ENCODE results near the gene BICDL1.

The BICDL1 gene

GRCh38 chr12:120071493-120072020 is 82.5 kb downstream of the BICDL1 start:
- Histone ChIP-seq H3K4me3 (no peak overlapping the region), H3K27ac (no peak overlapping the region)

- H3K27ac ChIP-seq, result no peak overlapping the region
Measured at GRCh38 chr12:120072472-120073249, 83.6 kb downstream of the BICDL1 start.

GRCh38 chr12:120075034-120075616 is 86.1 kb downstream of the BICDL1 start:
- peak overlapping the region in 1 of 21 experiments; percentile 46 for H3K27ac ChIP-seq

More at GRCh38 chr12:120072472-120073249, 83.6 kb downstream of the BICDL1 start:
- H3K4me3 ChIP-seq, result no peak overlapping the region

GRCh38 chr12:120076651-120077050 is 87.6 kb downstream of the BICDL1 start:
- no peak overlapping the region for H3K27ac ChIP-seq
- H3K4me3 ChIP-seq, result no peak overlapping the region

More at GRCh38 chr12:120075034-120075616, 86.1 kb downstream of the BICDL1 start:
- H3K4me3 ChIP-seq, result no peak overlapping the region

GRCh38 chr12:120077260-120077659 is 88.2 kb downstream of the BICDL1 start:
- Histone ChIP-seq H3K4me3 (no peak overlapping the region), H3K27ac (peak overlapping the region in 1 of 21 experiments; percentile 23)

GRCh38 chr12:120078868-120079267 is 89.8 kb downstream of the BICDL1 start:
- H3K27ac ChIP-seq, result peak overlapping the region in 19 of 21 experiments; percentile 20 to 84 (median 71)
- no peak overlapping the region for H3K4me3 ChIP-seq

GRCh38 chr12:120079411-120080400 is 90.7 kb downstream of the BICDL1 start:
- Histone ChIP-seq H3K4me3 (no peak overlapping the region), H3K27ac (peak overlapping the region; percentile 7 to 84 (median 71))

GRCh38 chr12:120081641-120082040 is 92.6 kb downstream of the BICDL1 start:
- Histone ChIP-seq H3K27ac (no peak overlapping the region), H3K4me3 (no peak overlapping the region)

- no peak overlapping the region for H3K4me3 ChIP-seq
- H3K27ac ChIP-seq, result peak overlapping the region in 16 of 21 experiments; percentile 3 to 77 (median 58)
Measured at GRCh38 chr12:120085920-120086645, 97.0 kb downstream of the BICDL1 start.

- Histone ChIP-seq H3K4me3 (peak overlapping the region in 6 of 7 experiments; percentile 2 to 31 (median 22)), H3K27ac (peak overlapping the region in 20 of 21 experiments; percentile 3 to 77 (median 56))
Measured at GRCh38 chr12:120086801-120087621, 98.0 kb downstream of the BICDL1 start.

GRCh38 chr12:120089105-120089504 is 100.1 kb downstream of the BICDL1 start:
- H3K27ac ChIP-seq, result no peak overlapping the region
- H3K4me3 ChIP-seq, result no peak overlapping the region

GRCh38 chr12:120089796-120090195 is 100.8 kb downstream of the BICDL1 start:
- no peak overlapping the region for H3K4me3 ChIP-seq
- H3K27ac ChIP-seq, result no peak overlapping the region

- Histone ChIP-seq H3K4me3 (no peak overlapping the region), H3K27ac (no peak overlapping the region)
Measured at GRCh38 chr12:120090206-120090605, 101.2 kb downstream of the BICDL1 start.

- no peak overlapping the region for H3K4me3 ChIP-seq
- no peak overlapping the region for H3K27ac ChIP-seq
Measured at GRCh38 chr12:120090626-120091295, 101.7 kb downstream of the BICDL1 start.

- no peak overlapping the region for H3K27ac ChIP-seq
- no peak overlapping the region for H3K4me3 ChIP-seq
Measured at GRCh38 chr12:120091371-120092090, 102.5 kb downstream of the BICDL1 start.

- H3K27ac ChIP-seq, result no peak overlapping the region
- no peak overlapping the region for H3K4me3 ChIP-seq
Measured at GRCh38 chr12:120092551-120093335, 103.7 kb downstream of the BICDL1 start.

Data from skin epidermis (tissue), 12 donors.